Kidney (tissue), 14 donors: ENCODE data around the gene ASTN2. TPM values are rescaled to one million over a fixed set of nuclear protein-coding genes. Genes with fewer than 3 reads are reported as not detected.

Source experiments
- DNase-seq, 5 donors: peaks; one replicate each; pipeline ENCODE4 v3.0.0-alpha.2; 2013 to 2020
- FAIRE-seq: peaks from 2 replicates; lab custom pipeline; 2012; peaks lifted over from hg19 to GRCh38; lab: Jason Lieb, UNC
- H3K27ac ChIP-seq, 2 donors: one replicate each; pipeline ENCODE4 v1.7.0; 2013; ENCODE audit warnings: low read depth in 2 of 2, low read length in 2 of 2, inconsistent platforms in 1 of 2
- H3K27me3 ChIP-seq: one replicate; pipeline ENCODE4 v1.7.1; 2013; ENCODE audit warnings: low read length, inconsistent platforms; ENCODE audit not compliant: control insufficient read depth, insufficient read depth
- H3K36me3 ChIP-seq, 3 donors: one replicate each; pipeline versions ENCODE4 v1.7.0 to v1.7.1; 2013; ENCODE audit warnings: low read length in 3 of 3, control low read depth in 1 of 3, inconsistent platforms in 1 of 3; ENCODE audit not compliant: insufficient read depth in 3 of 3, control insufficient read depth in 2 of 3
- H3K4me1 ChIP-seq, 3 donors: one replicate each; pipeline versions ENCODE4 v1.7.0 to v1.7.1; 2013; ENCODE audit warnings: low read length in 3 of 3, inconsistent platforms in 1 of 3, low read depth in 1 of 3; ENCODE audit not compliant: control insufficient read depth in 2 of 3, insufficient read depth in 2 of 3
- H3K4me3 ChIP-seq, 3 donors: one replicate each; pipeline versions ENCODE4 v1.7.0 to v1.8.1; 2013; ENCODE audit warnings: low read length in 3 of 3, control low read depth in 1 of 3, inconsistent platforms in 1 of 3
- H3K9ac ChIP-seq, 3 donors: one replicate each; pipeline versions ENCODE4 v1.7.0 to v1.7.1; 2013; ENCODE audit warnings: low read length in 3 of 3, control low read depth in 1 of 3, inconsistent platforms in 1 of 3
- H3K9me3 ChIP-seq, 3 donors: one replicate each; pipeline versions ENCODE4 v1.7.0 to v1.7.1; 2013; ENCODE audit warnings: low read length in 3 of 3, control low read depth in 1 of 3, inconsistent platforms in 1 of 3; ENCODE audit not compliant: control insufficient read depth in 2 of 3, insufficient read depth in 1 of 3
- intact Hi-C: fragments of 100-400 bp; cut with DNase I; formaldehyde crosslinking; loops from one replicate; pipeline ENCODE4 v1.11.1; 2022
- polyA plus RNA-seq: library from polyadenylated mRNA; stranded (reverse); fragments of 350-450 nt; fragmentation: Illumina TruSeq; extraction: RNeasy Lipid Tissue Mini Kit (QIAGEN cat#74804); gene quantifications from one replicate; pipeline ENCODE4 v1.2.3, GENCODE V29; 2014; ENCODE audit warnings: low read depth, low replicate concordance; ENCODE audit not compliant: insufficient read depth
- total RNA-seq: library from RNA; stranded (reverse); fragmentation: NEBNext Ultra II Directional; extraction: Animal tissue kit (Norgen Biotek cat#: 25700); gene quantifications from one replicate; pipeline ENCODE4 v1.2.1, GENCODE V29; 2021
- TF ChIP-seq, protein P1 (sequence below): IDR thresholded peaks from 3 replicates; pipeline ENCODE4 v1.5.1; 2012; ENCODE audit warnings: mild to moderate bottlenecking, moderate library complexity, borderline replicate concordance; ENCODE audit not compliant: insufficient read depth; ENCODE audit errors: extremely low read depth
- donor health status: control.
- donor health status: control.
- donor health status: control.
- donor health status: control.
- donor health status: control.
- donor health status: DM: yes; HTN: yes; CAD: no.
- donor health status: Normal renal cell carcinoma (clear cell type).

The ASTN2 gene
- total and polyA plus RNA-seq, 2 donors from 2014 or later: 7.6 to 11.5 TPM

- no peak overlapping the region for H3K27ac ChIP-seq
- H3K9ac ChIP-seq: no peak overlapping the region
- TF ChIP-seq, protein P1, sequence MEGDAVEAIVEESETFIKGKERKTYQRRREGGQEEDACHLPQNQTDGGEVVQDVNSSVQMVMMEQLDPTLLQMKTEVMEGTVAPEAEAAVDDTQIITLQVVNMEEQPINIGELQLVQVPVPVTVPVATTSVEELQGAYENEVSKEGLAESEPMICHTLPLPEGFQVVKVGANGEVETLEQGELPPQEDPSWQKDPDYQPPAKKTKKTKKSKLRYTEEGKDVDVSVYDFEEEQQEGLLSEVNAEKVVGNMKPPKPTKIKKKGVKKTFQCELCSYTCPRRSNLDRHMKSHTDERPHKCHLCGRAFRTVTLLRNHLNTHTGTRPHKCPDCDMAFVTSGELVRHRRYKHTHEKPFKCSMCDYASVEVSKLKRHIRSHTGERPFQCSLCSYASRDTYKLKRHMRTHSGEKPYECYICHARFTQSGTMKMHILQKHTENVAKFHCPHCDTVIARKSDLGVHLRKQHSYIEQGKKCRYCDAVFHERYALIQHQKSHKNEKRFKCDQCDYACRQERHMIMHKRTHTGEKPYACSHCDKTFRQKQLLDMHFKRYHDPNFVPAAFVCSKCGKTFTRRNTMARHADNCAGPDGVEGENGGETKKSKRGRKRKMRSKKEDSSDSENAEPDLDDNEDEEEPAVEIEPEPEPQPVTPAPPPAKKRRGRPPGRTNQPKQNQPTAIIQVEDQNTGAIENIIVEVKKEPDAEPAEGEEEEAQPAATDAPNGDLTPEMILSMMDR: no peak
- H3K9me3 ChIP-seq: no peaks in the 10 kb centered on the region
- no peaks in the 10 kb centered on the region for H3K27me3 ChIP-seq
- H3K4me1 ChIP-seq: no peaks in the 10 kb centered on the region
- FAIRE-seq (no peak), DNase-seq (no peak)
- intact Hi-C loops: no loop called here
- H3K36me3 ChIP-seq: no peaks in the 10 kb centered on the region
- H3K4me3 ChIP-seq: no peak overlapping the region
These were observed 602.4 kb downstream of the ASTN2 start for GRCh38 chr9:116812231-116813030.

GRCh38 chr9:116809656-116810055 lies 605.2 kb downstream of the ASTN2 start:
- no peaks in the 10 kb centered on the region for H3K9me3 ChIP-seq
- no peak for DNase-seq

GRCh38 chr9:116806075-116806474 lies 608.8 kb downstream of the ASTN2 start:
- H3K4me3 ChIP-seq: no peak overlapping the region
- no peak overlapping the region for H3K27ac ChIP-seq
- intact Hi-C loops: no loop called here
- no peak overlapping the region for H3K9ac ChIP-seq
- H3K9me3 ChIP-seq: no peaks in the 10 kb centered on the region
- no peaks in the 10 kb centered on the region for H3K27me3 ChIP-seq
- DNase-seq (peak in 4 of 5 donors; percentile 36 to 83 (median 66)), FAIRE-seq (no peak)
- TF ChIP-seq, protein P1: no peak
- no peaks in the 10 kb centered on the region for H3K36me3 ChIP-seq
- no peaks in the 10 kb centered on the region for H3K4me1 ChIP-seq

More at GRCh38 chr9:116809656-116810055, 605.2 kb downstream of the ASTN2 start:
- no peaks in the 10 kb centered on the region for H3K27me3 ChIP-seq
- no peak overlapping the region for H3K9ac ChIP-seq
- TF ChIP-seq, protein P1: no peak
- no peak overlapping the region for H3K27ac ChIP-seq
- no peak for FAIRE-seq
- intact Hi-C loops: no loop called here
- no peaks in the 10 kb centered on the region for H3K4me1 ChIP-seq
- no peak overlapping the region for H3K4me3 ChIP-seq
- H3K36me3 ChIP-seq: no peaks in the 10 kb centered on the region
